ENCODE results near the gene TBC1D23.
"Not testable (repeated sequence)": the region's sequence is repeated elsewhere in the genome, so short reads cannot be mapped to it uniquely, and the experiment has no call there.

Gene TBC1D23

GRCh38 chr3:100310355-100310965 lies 49.7 kb downstream of the TBC1D23 start:
- FAIRE-seq = no peak

- no peak for FAIRE-seq
These were observed 50.2 kb downstream of the TBC1D23 start for GRCh38 chr3:100311011-100311410.

GRCh38 chr3:100316641-100317069 lies 55.9 kb downstream of the TBC1D23 start:
- peak; percentile 89 for FAIRE-seq

- peak; percentile 30 for FAIRE-seq
These were observed 57.1 kb downstream of the TBC1D23 start for GRCh38 chr3:100317912-100318311.

- no peak for FAIRE-seq
These were observed 59.2 kb downstream of the TBC1D23 start for GRCh38 chr3:100319951-100320350.

- FAIRE-seq = no peak
These were observed 63.3 kb downstream of the TBC1D23 start for GRCh38 chr3:100324044-100324443.

GRCh38 chr3:100325827-100326226 lies 65.0 kb downstream of the TBC1D23 start:
- no peak for FAIRE-seq

GRCh38 chr3:100327377-100327776 lies 66.6 kb downstream of the TBC1D23 start:
- not testable (repeated sequence) for FAIRE-seq

- FAIRE-seq = no peak
These were observed 69.2 kb downstream of the TBC1D23 start for GRCh38 chr3:100329800-100330489.

- no peak for FAIRE-seq
These were observed 69.9 kb downstream of the TBC1D23 start for GRCh38 chr3:100330651-100331050.

- FAIRE-seq = no peak
These were observed 70.9 kb downstream of the TBC1D23 start for GRCh38 chr3:100331660-100332059.

- FAIRE-seq = no peak
These were observed 72.3 kb downstream of the TBC1D23 start for GRCh38 chr3:100333051-100333450.

GRCh38 chr3:100333970-100334487 lies 73.2 kb downstream of the TBC1D23 start:
- FAIRE-seq = no peak

- FAIRE-seq = no peak
These were observed 73.9 kb downstream of the TBC1D23 start, which contains the start of gene NIT2 for GRCh38 chr3:100334488-100335351. TSS of gene NIT2 (plus strand) at chr3:100334757. CDS start at chr3:100334792, 35 bp downstream.

- FAIRE-seq = no peak
These were observed 74.6 kb downstream of the TBC1D23 start for GRCh38 chr3:100335434-100335833.

GRCh38 chr3:100336229-100336628 lies 75.4 kb downstream of the TBC1D23 start:
- FAIRE-seq = not testable (repeated sequence)

GRCh38 chr3:100338911-100339310 lies 78.1 kb downstream of the TBC1D23 start:
- no peak for FAIRE-seq

- no peak for FAIRE-seq
These were observed 79.0 kb downstream of the TBC1D23 start for GRCh38 chr3:100339786-100340185.

- FAIRE-seq = no peak
These were observed 79.7 kb downstream of the TBC1D23 start for GRCh38 chr3:100340527-100340926.

- FAIRE-seq = no peak
These were observed 87.9 kb downstream of the TBC1D23 start for GRCh38 chr3:100348727-100349126.

GRCh38 chr3:100351770-100352169 lies 91.0 kb downstream of the TBC1D23 start:
- not testable (repeated sequence) for FAIRE-seq

GRCh38 chr3:100352296-100353231 lies 91.8 kb downstream of the TBC1D23 start:
- no peak for FAIRE-seq

All from islet of Langerhans (tissue), 1 donor.